ENCODE measurements around the gene SYNE2.
A peak's percentile ranks its signal among the peaks of the same experiment; 100 is the strongest.

SYNE2 gene

GRCh38 chr14:63963439-63963838 lies 110.6 kb downstream of the SYNE2 start:
- no peak for DNase-seq (ENCODE audit: low spot score)

- DNase-seq (ENCODE audit: low spot score), result no peak
These were observed 111.3 kb downstream of the SYNE2 start for GRCh38 chr14:63964113-63964512.

GRCh38 chr14:63966407-63966806 lies 113.6 kb downstream of the SYNE2 start:
- no peak for DNase-seq (ENCODE audit: low spot score)

GRCh38 chr14:63972323-63972932 lies 119.6 kb downstream of the SYNE2 start:
- DNase-seq (ENCODE audit: low spot score), result no peak

GRCh38 chr14:63974176-63974575 lies 121.4 kb downstream of the SYNE2 start:
- no peak for DNase-seq (ENCODE audit: low spot score)

GRCh38 chr14:63981569-63981968 lies 128.8 kb downstream of the SYNE2 start:
- no peak for DNase-seq (ENCODE audit: low spot score)

GRCh38 chr14:63982156-63982555 lies 129.4 kb downstream of the SYNE2 start:
- no peak for DNase-seq (ENCODE audit: low spot score)

- no peak for DNase-seq (ENCODE audit: low spot score)
These were observed 129.8 kb downstream of the SYNE2 start for GRCh38 chr14:63982629-63983028.

GRCh38 chr14:63986789-63987533 lies 134.2 kb downstream of the SYNE2 start:
- peak; percentile 10 for DNase-seq (ENCODE audit: low spot score)

GRCh38 chr14:63988579-63988978 lies 135.8 kb downstream of the SYNE2 start:
- peak; percentile 16 for DNase-seq (ENCODE audit: low spot score)

GRCh38 chr14:63991833-63992232 lies 139.0 kb downstream of the SYNE2 start:
- no peak for DNase-seq (ENCODE audit: low spot score)

GRCh38 chr14:63992858-63993257 lies 140.1 kb downstream of the SYNE2 start:
- no peak for DNase-seq (ENCODE audit: low spot score)

GRCh38 chr14:63993992-63994391 lies 141.2 kb downstream of the SYNE2 start:
- peak; percentile 11 for DNase-seq (ENCODE audit: low spot score)

- no peak for DNase-seq (ENCODE audit: low spot score)
These were observed 142.5 kb downstream of the SYNE2 start for GRCh38 chr14:63995285-63995684.

GRCh38 chr14:63996016-63996415 lies 143.2 kb downstream of the SYNE2 start:
- DNase-seq (ENCODE audit: low spot score), result no peak

- no peak for DNase-seq (ENCODE audit: low spot score)
These were observed 143.9 kb downstream of the SYNE2 start for GRCh38 chr14:63996625-63997220.

- DNase-seq (ENCODE audit: low spot score), result no peak
These were observed 147.9 kb downstream of the SYNE2 start for GRCh38 chr14:64000749-64001148.

GRCh38 chr14:64005822-64006221 lies 153.0 kb downstream of the SYNE2 start:
- DNase-seq (ENCODE audit: low spot score), result no peak

- DNase-seq (ENCODE audit: low spot score), result no peak
These were observed 155.2 kb downstream of the SYNE2 start for GRCh38 chr14:64008016-64008415.

- DNase-seq (ENCODE audit: low spot score), result no peak
These were observed 159.2 kb downstream of the SYNE2 start for GRCh38 chr14:64012003-64012402.

- DNase-seq (ENCODE audit: low spot score), result no peak
These were observed 159.9 kb downstream of the SYNE2 start for GRCh38 chr14:64012720-64013119.

GRCh38 chr14:64025479-64025878 lies 172.7 kb downstream of the SYNE2 start:
- DNase-seq (ENCODE audit: low spot score), result no peak

GRCh38 chr14:64026600-64026999 lies 173.8 kb downstream of the SYNE2 start:
- no peak for DNase-seq (ENCODE audit: low spot score)
